GM12878 (cell line): ENCODE measurements around the gene AKAP17A. TPM values are rescaled to one million over a fixed set of nuclear protein-coding genes. Genes with fewer than 3 reads are reported as not detected.

ENCODE experiments used
- ATAC-seq: fragments of 200-7000 bp; cut with Tn5 transposase; 3 replicates; pipeline ENCODE4 v1.9.1; 2020; ENCODE audit warnings: mild to moderate bottlenecking, moderate library complexity
- BruUV-seq: library from RNA; stranded (reverse); fragments of 400-500 nt; replicated peaks from 2 replicates; lab custom pipeline; 2021; lab: Mats Ljungman, UMichigan
- CTCF ChIA-PET: fragments of 300-600 bp; sonication (Branson Sonifier 250); formaldehyde crosslinking; extraction: SDS; loops from one replicate; lab custom pipeline; 2021; ENCODE audit warnings: inconsistent platforms; lab: Yijun Ruan, JAX
- POLR2A ChIA-PET: fragments of 350-600 bp; formaldehyde crosslinking; extraction: SDS; loops from one replicate; lab custom pipeline; 2021; ENCODE audit warnings: inconsistent platforms; lab: Charles Lee
- RAD21 ChIA-PET: fragments of 300-600 bp; sonication (Branson Sonifier 250); formaldehyde crosslinking; loops from one replicate; lab custom pipeline; 2023; ENCODE audit warnings: antibody characterized with exemption; ENCODE audit not compliant: unreplicated experiment; lab: Charles Lee
- SMC1A ChIA-PET: fragments of 300-600 bp; sonication (Branson Sonifier 250); formaldehyde crosslinking; loops from one replicate; lab custom pipeline; 2023; ENCODE audit not compliant: unreplicated experiment, uncharacterized antibody; lab: Charles Lee
- DNase-seq: peaks from one replicate; pipeline ENCODE4 v3.0.0-alpha.2; 2011; ENCODE audit warnings: low read depth, low spot score
- FAIRE-seq: peaks from 3 replicates; lab custom pipeline; 2011; peaks lifted over from hg19 to GRCh38; lab: Jason Lieb, UNC
- H2AFZ ChIP-seq: 2 replicates; pipeline ENCODE4 v1.6.0; 2011; ENCODE audit warnings: low read depth, low read length, control low read depth; ENCODE audit not compliant: control insufficient read depth
- H3K27ac ChIP-seq: 2 replicates; pipeline ENCODE4 v1.5.1; 2011; ENCODE audit warnings: control low read depth; ENCODE audit not compliant: control insufficient read depth, insufficient read depth
- H3K27me3 ChIP-seq, 2 experiments: replicated peaks in 1 of 2; 2 replicates each; pipeline versions ENCODE4 v1.6.0 to v1.6.1; 2011; ENCODE audit warnings: low read length in 1 of 2; ENCODE audit not compliant: control insufficient read depth in 2 of 2, insufficient read depth in 2 of 2
- H3K36me3 ChIP-seq, 2 experiments: 2 replicates each; pipeline ENCODE4 v1.5.1; 2011; ENCODE audit warnings: low read length in 1 of 2; ENCODE audit not compliant: control insufficient read depth in 2 of 2, insufficient read depth in 2 of 2
- H3K4me1 ChIP-seq: 2 replicates; pipeline ENCODE4 v1.6.1; 2011; ENCODE audit warnings: mild to moderate bottlenecking, low read length, moderate library complexity, mixed read lengths; ENCODE audit not compliant: control insufficient read depth, insufficient read depth
- H3K4me2 ChIP-seq: 2 replicates; pipeline ENCODE4 v1.6.0; 2011; ENCODE audit warnings: control low read depth; ENCODE audit not compliant: control insufficient read depth, insufficient read depth
- H3K4me3 ChIP-seq: fragments of 200-600 bp; sonication (generic); 2 replicates; pipeline ENCODE4 v1.5.1; 2016
- H3K79me2 ChIP-seq: 2 replicates; pipeline ENCODE4 v1.6.0; 2011; ENCODE audit warnings: low read length; ENCODE audit not compliant: control insufficient read depth, insufficient read depth
- H3K9ac ChIP-seq: 2 replicates; pipeline ENCODE4 v1.8.0; 2011; ENCODE audit warnings: low read length, control low read depth, mixed read lengths; ENCODE audit not compliant: control insufficient read depth, insufficient read depth
- H3K9me3 ChIP-seq: replicated peaks from 3 replicates; pipeline ENCODE4 v1.5.1; 2011; ENCODE audit warnings: mild to moderate bottlenecking, low read length; ENCODE audit not compliant: control insufficient read depth, insufficient read depth
- H4K20me1 ChIP-seq: 2 replicates; pipeline ENCODE4 v1.6.0; 2011; ENCODE audit not compliant: control insufficient read depth, insufficient read depth
- CREM ChIP-seq: IDR thresholded peaks from 2 replicates; pipeline ENCODE4 v1.6.1; 2014; ENCODE audit warnings: antibody characterized with exemption, low read depth
- NR2C2 ChIP-seq: IDR thresholded peaks from 2 replicates; pipeline ENCODE4 v1.6.1; 2011; ENCODE audit warnings: borderline replicate concordance, low read depth; ENCODE audit not compliant: control insufficient read depth, insufficient read length
- RUNX3 ChIP-seq: IDR thresholded peaks from 2 replicates; pipeline ENCODE4 v1.6.1; 2012; ENCODE audit warnings: low read length, inconsistent platforms
- SIN3A ChIP-seq: IDR thresholded peaks from 2 replicates; pipeline ENCODE4 v1.6.1; 2012; ENCODE audit warnings: low read depth, low read length, improper control_type of control experiment
- STAT3 ChIP-seq: IDR thresholded peaks from 2 replicates; pipeline ENCODE4 v1.6.1; 2011; ENCODE audit warnings: low read depth, low read length, improper control_type of control experiment
- SUZ12 ChIP-seq: fragments of 200-600 bp; sonication (generic); IDR thresholded peaks from one replicate; pipeline ENCODE4 v1.6.1; 2018; ENCODE audit warnings: antibody characterized with exemption, mild to moderate bottlenecking; ENCODE audit not compliant: unreplicated experiment
- TBL1XR1 ChIP-seq: IDR thresholded peaks from 2 replicates; pipeline ENCODE4 v1.6.1; 2012; ENCODE audit warnings: low read depth, low read length, improper control_type of control experiment
- ZNF207 ChIP-seq: fragments of 450-650 bp; IDR thresholded peaks from 2 replicates; pipeline ENCODE4 v1.6.1; 2014; ENCODE audit warnings: antibody characterized with exemption, mild to moderate bottlenecking, borderline replicate concordance
- WGBS: methylation state at CpG from one replicate; pipeline ENCODE4 v1.1.6; 2016; ENCODE audit warnings: low lambda C conversion rate; ENCODE audit not compliant: insufficient replicate concordance, insufficient coverage; ENCODE audit errors: missing lambda C conversion rate; 5-methylcytosine and 5-hydroxymethylcytosine counted together
- in situ Hi-C: fragments of 300-500 bp; cut with MboI; formaldehyde crosslinking; loops from 9 replicates; pipeline ENCODE4 v1.14.3; 2018; ENCODE audit warnings: mixed read lengths
- intact Hi-C: fragments of 100-400 bp; cut with micrococcal nuclease; formaldehyde crosslinking; loops from one replicate; pipeline ENCODE4 v1.14.2; 2022; ENCODE audit not compliant: unreplicated experiment
- polyA plus RNA-seq, 11 experiments: library from polyadenylated mRNA; depleted of rRNA in 4 of 11; unstranded in 6 of 11; stranded (reverse) in 5 of 11; fragments of >200 nt; fragmentation: Nextera tagmentation in 4 of 11; fragmentation: Illumina TruSeq in 1 of 11; extraction: Ambion mirVana in 4 of 11; extraction: Trizol in 1 of 11; gene quantifications; 1 replicate in 1 of 11; 2 replicates in 10 of 11; pipeline versions ENCODE4 v1.2.1 to v1.2.3, GENCODE V29; 2011 to 2016; ENCODE audit warnings: inconsistent platforms in 2 of 11, missing spikeins in 2 of 11, low read depth in 1 of 11
- total RNA-seq, 4 experiments: library from RNA; depleted of rRNA in 3 of 4; stranded (reverse); fragments of >200 nt in 3 of 4; fragmentation: Illumina TruSeq in 1 of 4; extraction: Trizol in 1 of 4; gene quantifications; 2 replicates each; pipeline versions ENCODE4 v1.2.1 to v1.2.3, GENCODE V29; 2013 to 2021
- TF ChIP-seq, protein P1 (sequence below): fragments of 450-650 bp; IDR thresholded peaks from 2 replicates; pipeline ENCODE4 v1.6.1; 2014; ENCODE audit warnings: mild to moderate bottlenecking
- TF ChIP-seq, protein P2 (sequence below): fragments of 450-650 bp; formaldehyde crosslinking; IDR thresholded peaks from 2 replicates; pipeline ENCODE4 v1.4.0; 2022; ENCODE audit warnings: mild to moderate bottlenecking, moderate library complexity
- TF ChIP-seq, protein P3 (sequence below), 3 experiments: IDR thresholded peaks in 2 of 3; conservative IDR thresholded peaks in 1 of 3; 2 replicates each; pipeline ENCODE4 v1.5.1; 2011; ENCODE audit warnings: low read depth in 3 of 3, low read length in 3 of 3, mild to moderate bottlenecking in 3 of 3, control low read depth in 2 of 3, moderate library complexity in 2 of 3, inconsistent platforms in 1 of 3, mixed read lengths in 1 of 3; ENCODE audit not compliant: control insufficient read depth in 2 of 3, insufficient read depth in 1 of 3; ENCODE audit errors: extremely low read depth in 1 of 3

AKAP17A gene
- total and polyA plus RNA-seq, 10 of the 15 experiments (the other 5 are each of a cell fraction or from before 2014, with no cell fraction given) = 3.0 to 55.8 (median 25.5) TPM

DNA sequence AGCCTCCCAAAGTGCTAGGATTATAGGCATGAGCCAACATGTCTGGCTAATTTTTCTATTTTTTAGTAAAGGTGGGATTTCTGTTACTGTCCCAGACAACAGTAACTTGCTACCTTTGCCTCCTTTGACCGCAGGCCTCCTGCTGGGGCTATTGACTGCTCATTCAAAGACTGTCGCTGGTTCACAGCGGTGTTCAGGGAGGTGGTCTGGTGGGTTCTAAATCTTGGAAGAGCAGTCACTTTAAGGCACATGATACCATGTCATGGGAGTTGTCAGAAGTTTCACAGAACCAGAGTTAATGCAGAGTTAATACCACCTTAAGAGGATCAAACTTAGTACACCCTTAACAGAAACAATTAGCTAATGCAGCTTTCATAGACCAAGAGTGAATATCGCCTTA is 27.3 kb downstream of the AKAP17A start:
- POLR2A ChIA-PET = no interaction called here
- RAD21 ChIA-PET = no interaction called here
- no peaks in the 10 kb centered on the region for H3K79me2 ChIP-seq

More for the DNA sequence above, 27.3 kb downstream of the AKAP17A start:
- no peak for FAIRE-seq
- H3K4me2 ChIP-seq = no peak overlapping the region
- H3K27ac ChIP-seq = no peak overlapping the region
- DNase-seq = no peak
- H3K9ac ChIP-seq = no peak overlapping the region
- ChIA-PET CTCF (no interaction called here), SMC1A (no interaction called here)
- in situ Hi-C loops = no loop called here
- 86% methylated on average over 4 of the region's 4 CpGs for WGBS
- no peaks in the 10 kb centered on the region for H3K36me3 ChIP-seq
- ATAC-seq = 0 out of 3 replicates have a peak, but pooled peaks have one; percentile 21
- no peak overlapping the region for H3K4me3 ChIP-seq
- peaks cover 3% of the 10 kb centered on the region; the same call in 1 of the 2 replicates for H3K4me1 ChIP-seq
- no TSS peak for BruUV-seq
- no peaks in the 10 kb centered on the region for H4K20me1 ChIP-seq
- intact Hi-C loops = no loop called here
- no peak overlapping the region for H2AFZ ChIP-seq
- H3K27me3 ChIP-seq = no peaks in the 10 kb centered on the region
- TF ChIP-seq STAT3 (no peak), SIN3A (no peak), ZNF207 (no peak), TBL1XR1 (no peak), SUZ12 (no peak), CREM (no peak), RUNX3 (no peak), NR2C2 (no peak)
- TF ChIP-seq, protein P1, sequence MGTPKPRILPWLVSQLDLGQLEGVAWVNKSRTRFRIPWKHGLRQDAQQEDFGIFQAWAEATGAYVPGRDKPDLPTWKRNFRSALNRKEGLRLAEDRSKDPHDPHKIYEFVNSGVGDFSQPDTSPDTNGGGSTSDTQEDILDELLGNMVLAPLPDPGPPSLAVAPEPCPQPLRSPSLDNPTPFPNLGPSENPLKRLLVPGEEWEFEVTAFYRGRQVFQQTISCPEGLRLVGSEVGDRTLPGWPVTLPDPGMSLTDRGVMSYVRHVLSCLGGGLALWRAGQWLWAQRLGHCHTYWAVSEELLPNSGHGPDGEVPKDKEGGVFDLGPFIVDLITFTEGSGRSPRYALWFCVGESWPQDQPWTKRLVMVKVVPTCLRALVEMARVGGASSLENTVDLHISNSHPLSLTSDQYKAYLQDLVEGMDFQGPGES = no peak
- TF ChIP-seq, protein P2, sequence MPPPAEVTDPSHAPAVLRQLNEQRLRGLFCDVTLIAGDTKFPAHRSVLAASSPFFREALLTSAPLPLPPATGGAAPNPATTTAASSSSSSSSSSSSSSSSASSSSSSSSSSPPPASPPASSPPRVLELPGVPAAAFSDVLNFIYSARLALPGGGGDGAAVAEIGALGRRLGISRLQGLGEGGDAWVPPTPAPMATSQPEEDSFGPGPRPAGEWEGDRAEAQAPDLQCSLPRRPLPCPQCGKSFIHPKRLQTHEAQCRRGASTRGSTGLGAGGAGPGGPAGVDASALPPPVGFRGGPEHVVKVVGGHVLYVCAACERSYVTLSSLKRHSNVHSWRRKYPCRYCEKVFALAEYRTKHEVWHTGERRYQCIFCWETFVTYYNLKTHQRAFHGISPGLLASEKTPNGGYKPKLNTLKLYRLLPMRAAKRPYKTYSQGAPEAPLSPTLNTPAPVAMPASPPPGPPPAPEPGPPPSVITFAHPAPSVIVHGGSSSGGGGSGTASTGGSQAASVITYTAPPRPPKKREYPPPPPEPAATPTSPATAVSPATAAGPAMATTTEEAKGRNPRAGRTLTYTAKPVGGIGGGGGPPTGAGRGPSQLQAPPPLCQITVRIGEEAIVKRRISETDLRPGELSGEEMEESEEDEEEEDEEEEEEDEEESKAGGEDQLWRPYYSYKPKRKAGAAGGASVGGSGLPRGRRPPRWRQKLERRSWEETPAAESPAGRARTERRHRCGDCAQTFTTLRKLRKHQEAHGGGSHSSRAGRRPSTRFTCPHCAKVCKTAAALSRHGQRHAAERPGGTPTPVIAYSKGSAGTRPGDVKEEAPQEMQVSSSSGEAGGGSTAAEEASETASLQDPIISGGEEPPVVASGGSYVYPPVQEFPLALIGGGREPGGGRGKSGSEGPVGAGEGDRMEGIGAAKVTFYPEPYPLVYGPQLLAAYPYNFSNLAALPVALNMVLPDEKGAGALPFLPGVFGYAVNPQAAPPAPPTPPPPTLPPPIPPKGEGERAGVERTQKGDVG (CRISPR knock-in tag) = no peak
- TF ChIP-seq, protein P3, sequence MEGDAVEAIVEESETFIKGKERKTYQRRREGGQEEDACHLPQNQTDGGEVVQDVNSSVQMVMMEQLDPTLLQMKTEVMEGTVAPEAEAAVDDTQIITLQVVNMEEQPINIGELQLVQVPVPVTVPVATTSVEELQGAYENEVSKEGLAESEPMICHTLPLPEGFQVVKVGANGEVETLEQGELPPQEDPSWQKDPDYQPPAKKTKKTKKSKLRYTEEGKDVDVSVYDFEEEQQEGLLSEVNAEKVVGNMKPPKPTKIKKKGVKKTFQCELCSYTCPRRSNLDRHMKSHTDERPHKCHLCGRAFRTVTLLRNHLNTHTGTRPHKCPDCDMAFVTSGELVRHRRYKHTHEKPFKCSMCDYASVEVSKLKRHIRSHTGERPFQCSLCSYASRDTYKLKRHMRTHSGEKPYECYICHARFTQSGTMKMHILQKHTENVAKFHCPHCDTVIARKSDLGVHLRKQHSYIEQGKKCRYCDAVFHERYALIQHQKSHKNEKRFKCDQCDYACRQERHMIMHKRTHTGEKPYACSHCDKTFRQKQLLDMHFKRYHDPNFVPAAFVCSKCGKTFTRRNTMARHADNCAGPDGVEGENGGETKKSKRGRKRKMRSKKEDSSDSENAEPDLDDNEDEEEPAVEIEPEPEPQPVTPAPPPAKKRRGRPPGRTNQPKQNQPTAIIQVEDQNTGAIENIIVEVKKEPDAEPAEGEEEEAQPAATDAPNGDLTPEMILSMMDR (IDR thresholded peaks at IDR 0.05 in 2 of 3, conservative IDR thresholded peaks at IDR 0.05 in 1 of 3; ENCODE audit: control insufficient read depth in 2 of 3, extremely low read depth in 1 of 3, insufficient read depth in 1 of 3, low read depth in 3 of 3, low read length in 3 of 3) = no peak
- no peaks in the 10 kb centered on the region for H3K9me3 ChIP-seq
